Endothelial cell of umbilical vein (primary cell): ENCODE measurements around the gene AGTPBP1. TPM values are rescaled to one million over a fixed set of nuclear protein-coding genes. Genes with fewer than 3 reads are reported as not detected.

ENCODE experiments used
- BruUV-seq: library from RNA; stranded (reverse); fragments of 400-500 nt; replicated peaks from 2 replicates; lab custom pipeline; 2021; lab: Mats Ljungman, UMichigan
- CTCF ChIA-PET: fragments of 300-600, 350-600 bp; sonication (Branson Sonifier 250); formaldehyde crosslinking; loops from one replicate; lab custom pipeline; 2021; ENCODE audit warnings: antibody characterized with exemption, inconsistent platforms; lab: Charles Lee
- POLR2A ChIA-PET: fragments of 300-600, 350-600 bp; sonication (Branson Sonifier 250); formaldehyde crosslinking; loops from one replicate; lab custom pipeline; 2021; ENCODE audit warnings: antibody characterized with exemption, inconsistent platforms; lab: Charles Lee
- DNase-seq: peaks from one replicate; pipeline ENCODE4 v3.0.0-alpha.2; 2011; ENCODE audit warnings: low read depth, low spot score
- FAIRE-seq: peaks from 2 replicates; lab custom pipeline; 2011; peaks lifted over from hg19 to GRCh38; lab: Jason Lieb, UNC
- H2AFZ ChIP-seq: 2 replicates; pipeline ENCODE4 v1.6.0; 2012; ENCODE audit warnings: low read depth, low read length, control low read depth, inconsistent platforms
- H3K27ac ChIP-seq: 2 replicates; pipeline ENCODE4 v1.5.1; 2011; ENCODE audit warnings: low read depth, mild to moderate bottlenecking, control low read depth, low read length, moderate library complexity; ENCODE audit not compliant: insufficient read depth
- H3K27me3 ChIP-seq, 2 experiments: 2 replicates each; pipeline versions ENCODE4 v1.6.0 to v1.6.1; 2011; ENCODE audit warnings: low read length in 2 of 2, mixed read lengths in 1 of 2; ENCODE audit not compliant: control insufficient read depth in 2 of 2, insufficient read depth in 2 of 2
- H3K36me3 ChIP-seq, 2 experiments: 2 replicates in 1 of 2; 3 replicates in 1 of 2; pipeline ENCODE4 v1.5.1; 2011; ENCODE audit warnings: low read length in 2 of 2, mild to moderate bottlenecking in 1 of 2, moderate library complexity in 1 of 2; ENCODE audit not compliant: control insufficient read depth in 2 of 2, insufficient read depth in 2 of 2; ENCODE audit errors: extremely low read depth in 1 of 2
- H3K4me1 ChIP-seq: 3 replicates; pipeline ENCODE4 v1.5.1; 2011; ENCODE audit warnings: mild to moderate bottlenecking, low read length; ENCODE audit not compliant: control insufficient read depth, insufficient read depth; ENCODE audit errors: extremely low read depth
- H3K4me2 ChIP-seq: 2 replicates; pipeline ENCODE4 v1.6.1; 2011; ENCODE audit warnings: low read length, control low read depth, mixed read lengths; ENCODE audit not compliant: insufficient read depth
- H3K4me3 ChIP-seq, 3 experiments: fragments of 200-600 bp in 1 of 3; sonication (generic), shearing (Covaris generic) in 1 of 3; replicated peaks in 1 of 3; 2 replicates each; pipeline ENCODE4 v1.5.1; 2011 to 2016; ENCODE audit warnings: control low read depth in 3 of 3, low read length in 3 of 3, mild to moderate bottlenecking in 2 of 3, inconsistent platforms in 1 of 3, low read depth in 1 of 3, moderate library complexity in 1 of 3; ENCODE audit not compliant: insufficient read depth in 1 of 3
- H3K79me2 ChIP-seq: 2 replicates; pipeline ENCODE4 v1.6.0; 2012; ENCODE audit warnings: low read length, inconsistent platforms; ENCODE audit not compliant: control insufficient read depth, insufficient read depth
- H3K9ac ChIP-seq: replicated peaks from 2 replicates; pipeline ENCODE3; 2011; ENCODE audit warnings: low read length, control low read depth; ENCODE audit not compliant: insufficient read depth; ENCODE audit errors: extremely low read depth
- H3K9me1 ChIP-seq: replicated peaks from 3 replicates; pipeline ENCODE4 v1.6.0; 2011; ENCODE audit warnings: mild to moderate bottlenecking, low read length; ENCODE audit not compliant: control insufficient read depth, insufficient read depth; ENCODE audit errors: extremely low read depth
- H3K9me3 ChIP-seq: replicated peaks from 2 replicates; pipeline ENCODE4 v1.5.1; 2012; ENCODE audit warnings: low read length, inconsistent platforms; ENCODE audit not compliant: control insufficient read depth, insufficient read depth
- H4K20me1 ChIP-seq: replicated peaks from 2 replicates; pipeline ENCODE3; 2011; ENCODE audit warnings: mild to moderate bottlenecking, low read length; ENCODE audit not compliant: control insufficient read depth, insufficient read depth; ENCODE audit errors: extremely low read depth
- CTCF ChIP-seq, 2 donors: IDR thresholded peaks; 1 replicate in 1 of 2; 2 replicates in 1 of 2; pipeline ENCODE4 v1.5.1; 2011; ENCODE audit warnings: low read length in 2 of 2, mild to moderate bottlenecking in 2 of 2, moderate library complexity in 2 of 2, control low read depth in 1 of 2, inconsistent platforms in 1 of 2, low read depth in 1 of 2; ENCODE audit not compliant: insufficient read depth in 1 of 2; ENCODE audit errors: extremely low read depth in 1 of 2
- FOS ChIP-seq: IDR thresholded peaks from 2 replicates; pipeline ENCODE4 v1.6.1; 2011; ENCODE audit warnings: mild to moderate bottlenecking, low read length, moderate library complexity, borderline replicate concordance; ENCODE audit not compliant: insufficient read depth
- GATA2 ChIP-seq: IDR thresholded peaks from 2 replicates; pipeline ENCODE4 v1.7.0; 2011; ENCODE audit warnings: low read depth, mild to moderate bottlenecking, moderate library complexity, mixed read lengths, low read length; ENCODE audit not compliant: insufficient read length, insufficient read depth
- JUN ChIP-seq: IDR thresholded peaks from 2 replicates; pipeline ENCODE4 v1.6.1; 2011; ENCODE audit warnings: borderline replicate concordance, low read depth; ENCODE audit not compliant: insufficient read length, insufficient read depth
- MYC ChIP-seq: IDR thresholded peaks from one replicate; pipeline ENCODE4 v1.6.1; 2011; ENCODE audit warnings: mild to moderate bottlenecking, low read depth, low read length
- POLR2A ChIP-seq: IDR thresholded peaks from 2 replicates; pipeline ENCODE4 v1.6.1; 2012; ENCODE audit warnings: low read depth, mild to moderate bottlenecking, control low read depth, low read length
- POLR2AphosphoS5 ChIP-seq: IDR thresholded peaks from 2 replicates; pipeline ENCODE4 v1.6.1; 2012; ENCODE audit warnings: low read depth, mild to moderate bottlenecking, control low read depth, low read length, moderate library complexity; ENCODE audit not compliant: insufficient read depth
- dilution Hi-C: fragments of 300-500 bp; cut with MboI; formaldehyde crosslinking; loops from one replicate; pipeline ENCODE4 v1.15.0; 2019; ENCODE audit warnings: low sequenced_read_pairs; ENCODE audit not compliant: extremely low pct_ligation_motif_present
- intact Hi-C: fragments of 100-400 bp; cut with micrococcal nuclease; formaldehyde crosslinking; loops from one replicate; pipeline ENCODE4 v1.10.0; 2022
- polyA plus RNA-seq, 4 experiments: library from polyadenylated mRNA; depleted of rRNA in 3 of 4; stranded (reverse) in 3 of 4; unstranded in 1 of 4; fragments of >200 nt; gene quantifications; 2 replicates each; pipeline versions ENCODE4 v1.2.1 to v1.2.3, GENCODE V29; 2011 to 2012; ENCODE audit warnings: missing spikeins in 1 of 4
- total RNA-seq: library from RNA; stranded (reverse); gene quantifications from 2 replicates; pipeline ENCODE4 v1.2.3, GENCODE V29; 2021
- TF ChIP-seq, protein P1 (sequence below): IDR thresholded peaks from 2 replicates; pipeline ENCODE4 v1.6.1; 2011; ENCODE audit not compliant: insufficient read depth, insufficient read length

AGTPBP1 gene
- total and polyA plus RNA-seq, 2 donors (not counting 3 experiments of a cell fraction or from before 2014, with no cell fraction given) = 4.2 to 18.4 TPM

DNA sequence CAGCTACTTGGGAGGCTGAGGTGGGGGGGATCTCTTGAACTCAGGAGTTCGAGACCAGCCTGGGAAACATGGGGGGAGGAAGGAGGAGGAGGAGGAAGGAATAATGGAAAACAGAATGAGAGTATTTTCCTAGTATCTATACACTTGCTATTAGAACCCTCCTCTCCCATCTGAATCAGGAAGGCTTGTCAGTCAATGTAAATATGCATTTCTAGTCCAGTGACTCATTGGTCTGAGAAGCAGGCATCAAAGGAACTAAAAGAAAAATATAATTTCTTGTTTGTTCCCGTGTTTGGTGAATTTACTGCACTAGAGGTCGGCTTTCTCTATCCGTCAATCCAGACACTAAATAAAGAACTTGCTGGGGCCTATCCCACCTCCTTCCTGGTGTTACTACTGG, 88.6 kb downstream of the AGTPBP1 start:
- H3K9me3 ChIP-seq = no peaks in the 10 kb centered on the region
- H3K9me1 ChIP-seq = no peaks in the 10 kb centered on the region
- no peaks in the 10 kb centered on the region for H3K36me3 ChIP-seq
- no peaks in the 10 kb centered on the region for H3K79me2 ChIP-seq
- H4K20me1 ChIP-seq = no peaks in the 10 kb centered on the region
- H3K9ac ChIP-seq = no peak overlapping the region
- no peaks in the 10 kb centered on the region for H3K27me3 ChIP-seq
- no peak overlapping the region for H2AFZ ChIP-seq
- H3K4me1 ChIP-seq = no peaks in the 10 kb centered on the region
- dilution Hi-C loops (no loop called here), intact Hi-C loops (loop anchor here (10.0 kb wide), 1 partner anchor 62 kb away; no protein-coding TSS in a partner anchor)
- no peak for FAIRE-seq
- no peak overlapping the region for H3K4me3 ChIP-seq
- no peak overlapping the region for H3K27ac ChIP-seq
- BruUV-seq = no TSS peak
- H3K4me2 ChIP-seq = no peak overlapping the region
- no peak for DNase-seq
- ChIA-PET POLR2A (no interaction called here), CTCF (interaction anchor here (1.0 kb wide), 1 partner anchor 8 kb away, joined by 3 read pairs; no protein-coding TSS in a partner anchor)
- TF ChIP-seq FOS = no peak
- TF ChIP-seq POLR2AphosphoS5 = no peak
- no peak for TF ChIP-seq CTCF (IDR thresholded peaks at IDR 0.05; ENCODE audit: extremely low read depth in 1 of 2, insufficient read depth in 1 of 2, low read depth in 1 of 2, low read length in 2 of 2)
- TF ChIP-seq, protein P1, sequence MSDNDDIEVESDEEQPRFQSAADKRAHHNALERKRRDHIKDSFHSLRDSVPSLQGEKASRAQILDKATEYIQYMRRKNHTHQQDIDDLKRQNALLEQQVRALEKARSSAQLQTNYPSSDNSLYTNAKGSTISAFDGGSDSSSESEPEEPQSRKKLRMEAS = no peak
- no peak for TF ChIP-seq MYC
- TF ChIP-seq JUN = no peak
- no peak for TF ChIP-seq POLR2A
- no peak for TF ChIP-seq GATA2
